Liver (tissue), 9 donors: ENCODE results near the gene ENOX2. TPM values are rescaled to one million over a fixed set of nuclear protein-coding genes. Genes with fewer than 3 reads are reported as not detected.

Experiments
- DNase-seq: peaks from one replicate; pipeline ENCODE4 v3.0.0-alpha.2; 2017; ENCODE audit warnings: low spot score
- H3K27ac ChIP-seq, 2 donors: one replicate each; pipeline ENCODE4 v1.7.0; 2013; ENCODE audit warnings: inconsistent platforms in 2 of 2, low read length in 2 of 2, control low read depth in 1 of 2, low read depth in 1 of 2, mild to moderate bottlenecking in 1 of 2
- H3K27me3 ChIP-seq, 4 donors: one replicate each; pipeline versions ENCODE4 v1.6.1 to v1.7.0; 2013; ENCODE audit warnings: low read length in 3 of 4, inconsistent platforms in 1 of 4, mild to moderate bottlenecking in 1 of 4, moderate library complexity in 1 of 4; ENCODE audit not compliant: control insufficient read depth in 4 of 4, insufficient read depth in 4 of 4
- H3K36me3 ChIP-seq, 4 donors: one replicate each; pipeline versions ENCODE4 v1.6.1 to v1.7.0; 2013; ENCODE audit warnings: low read length in 3 of 4, mild to moderate bottlenecking in 3 of 4, low read depth in 1 of 4, moderate library complexity in 1 of 4; ENCODE audit not compliant: control insufficient read depth in 4 of 4, insufficient read depth in 3 of 4
- H3K4me1 ChIP-seq, 4 donors: one replicate each; pipeline versions ENCODE4 v1.6.1 to v1.7.0; 2013; ENCODE audit warnings: low read length in 3 of 4, mild to moderate bottlenecking in 3 of 4, moderate library complexity in 1 of 4; ENCODE audit not compliant: control insufficient read depth in 4 of 4, insufficient read depth in 4 of 4
- H3K4me3 ChIP-seq, 3 donors: one replicate each; pipeline versions ENCODE4 v1.6.1 to v1.7.0; 2013; ENCODE audit warnings: low read length in 3 of 3, control low read depth in 1 of 3, low read depth in 1 of 3, mild to moderate bottlenecking in 1 of 3
- H3K9ac ChIP-seq, 2 donors: one replicate each; pipeline ENCODE4 v1.7.0; 2013; ENCODE audit warnings: low read length in 2 of 2, mild to moderate bottlenecking in 2 of 2, moderate library complexity in 2 of 2, control low read depth in 1 of 2, low read depth in 1 of 2
- H3K9me3 ChIP-seq, 4 donors: one replicate each; pipeline versions ENCODE4 v1.6.1 to v1.7.0; 2013; ENCODE audit warnings: low read length in 3 of 4; ENCODE audit not compliant: control insufficient read depth in 4 of 4
- ATF3 ChIP-seq: IDR thresholded peaks from 2 replicates; pipeline ENCODE4 v1.6.1; 2016; ENCODE audit warnings: antibody characterized with exemption
- CTCF ChIP-seq: fragments of 150-350 bp; IDR thresholded peaks from 2 replicates; pipeline ENCODE4 v1.5.1; 2017; ENCODE audit warnings: improper control_type of control experiment, low read depth, low read length; ENCODE audit not compliant: missing input control
- EGR1 ChIP-seq, 2 donors: IDR thresholded peaks; 2 replicates each; pipeline ENCODE4 v1.6.1; 2016 to 2018; ENCODE audit warnings: antibody characterized with exemption in 2 of 2, low read depth in 2 of 2
- FOXA1 ChIP-seq: IDR thresholded peaks from 2 replicates; pipeline ENCODE4 v1.6.1; 2016; ENCODE audit warnings: antibody characterized with exemption
- FOXA2 ChIP-seq: IDR thresholded peaks from 2 replicates; pipeline ENCODE4 v1.6.1; 2016; ENCODE audit warnings: antibody characterized with exemption
- GABPA ChIP-seq, 2 donors: IDR thresholded peaks in 1 of 2; conservative IDR thresholded peaks in 1 of 2; 2 replicates each; pipeline ENCODE4 v1.6.1; 2016; ENCODE audit warnings: antibody characterized with exemption in 2 of 2, mild to moderate bottlenecking in 1 of 2, moderate library complexity in 1 of 2
- HNF4A ChIP-seq, 2 donors: conservative IDR thresholded peaks; 2 replicates each; pipeline ENCODE4 v1.6.1; 2016; ENCODE audit warnings: antibody characterized with exemption in 2 of 2, mild to moderate bottlenecking in 2 of 2
- JUND ChIP-seq, 2 donors: IDR thresholded peaks; 2 replicates each; pipeline ENCODE4 v1.6.1; 2016; ENCODE audit warnings: antibody characterized with exemption in 2 of 2
- MAX ChIP-seq: IDR thresholded peaks from 2 replicates; pipeline ENCODE4 v1.6.1; 2016; ENCODE audit warnings: antibody characterized with exemption
- NR2F2 ChIP-seq: IDR thresholded peaks from 2 replicates; pipeline ENCODE4 v1.6.1; 2016; ENCODE audit warnings: antibody characterized with exemption
- RAD21 ChIP-seq, 2 donors: IDR thresholded peaks; 2 replicates each; pipeline ENCODE4 v1.6.1; 2016; ENCODE audit warnings: antibody characterized with exemption in 2 of 2, mild to moderate bottlenecking in 2 of 2
- REST ChIP-seq: IDR thresholded peaks from 2 replicates; pipeline ENCODE4 v1.6.1; 2016; ENCODE audit warnings: antibody characterized with exemption, mild to moderate bottlenecking
- RXRA ChIP-seq, 2 donors: IDR thresholded peaks; 2 replicates each; pipeline ENCODE4 v1.6.1; 2017 to 2018; ENCODE audit warnings: antibody characterized with exemption in 2 of 2, mild to moderate bottlenecking in 1 of 2
- SP1 ChIP-seq: IDR thresholded peaks from 2 replicates; pipeline ENCODE4 v1.6.1; 2018; ENCODE audit warnings: antibody characterized with exemption, mild to moderate bottlenecking
- ZBTB33 ChIP-seq: IDR thresholded peaks from 2 replicates; pipeline ENCODE4 v1.6.1; 2016; ENCODE audit warnings: antibody characterized with exemption
- WGBS: extraction: QIAGEN DNeasy Blood & Tissue Kit; methylation state at CpG from one replicate; pipeline ENCODE4 v1.1.7; 2013; 5-methylcytosine and 5-hydroxymethylcytosine counted together
- polyA plus RNA-seq, 2 donors: library from polyadenylated mRNA; stranded (reverse) in 1 of 2; unstranded in 1 of 2; fragments of 200-250 nt in 1 of 2; fragments of >200 nt in 1 of 2; fragmentation: Nextera tagmentation in 1 of 2; extraction: Ambion mirVana in 1 of 2; gene quantifications; one replicate each; pipeline versions ENCODE4 v1.2.1 to v1.2.3, GENCODE V29; 2013 to 2015
- total RNA-seq, 2 donors: library from RNA; depleted of rRNA; stranded (reverse); fragments of >200 nt; gene quantifications; one replicate each; pipeline ENCODE4 v1.2.3, GENCODE V29; 2014
- donor health status: healthy.
- donor health status: healthy.
- donor health status: healthy.
- donor health status: healthy.
- donor health status: healthy.

The ENOX2 gene
- total and polyA plus RNA-seq, 4 donors: 5.0 to 11.5 (median 6.5) TPM

- H3K27me3 ChIP-seq: no peaks in the 10 kb centered on the region
- no peak for DNase-seq
- 94% methylated on average over 5 of the region's 5 CpGs for WGBS
- H3K4me3 ChIP-seq: no peak overlapping the region
- no peak overlapping the region for H3K27ac ChIP-seq
- H3K36me3 ChIP-seq: no peaks in the 10 kb centered on the region
- H3K9me3 ChIP-seq: no peaks in the 10 kb centered on the region
- TF ChIP-seq RXRA (IDR thresholded peaks at IDR 0.05) (no peak), ATF3 (no peak), ZBTB33 (no peak), CTCF (no peak), RAD21 (IDR thresholded peaks at IDR 0.05) (no peak), FOXA1 (no peak), SP1 (no peak), GABPA (IDR thresholded peaks at IDR 0.05 in 1 of 2, conservative IDR thresholded peaks at IDR 0.05 in 1 of 2) (no peak), REST (no peak), EGR1 (IDR thresholded peaks at IDR 0.05; ENCODE audit: low read depth in 2 of 2) (no peak), HNF4A (conservative IDR thresholded peaks at IDR 0.05) (no peak), MAX (no peak), NR2F2 (no peak), FOXA2 (no peak)
- no peaks in the 10 kb centered on the region for H3K4me1 ChIP-seq
- no peak overlapping the region for H3K9ac ChIP-seq
These were observed 214.6 kb downstream of the ENOX2 start for GRCh38 chrX:130688360-130688759.

GRCh38 chrX:130682990-130683389 lies 220.0 kb downstream of the ENOX2 start:
- H3K9me3 ChIP-seq: no peaks in the 10 kb centered on the region
- H3K4me3 ChIP-seq: no peak overlapping the region

More at GRCh38 chrX:130682990-130683389, 220.0 kb downstream of the ENOX2 start:
- Histone ChIP-seq H3K27ac (no peak overlapping the region), H3K4me1 (peaks cover 0 to 5% (median 1%) of the 10 kb centered on the region in 4 donors), H3K27me3 (no peaks in the 10 kb centered on the region), H3K36me3 (no peaks in the 10 kb centered on the region), H3K9ac (no peak overlapping the region)
- no peak for TF ChIP-seq JUND (IDR thresholded peaks at IDR 0.05)
- 87% methylated on average over 2 of the region's 2 CpGs for WGBS
- no peak for DNase-seq
